Fibroblast of peridontal ligament (primary cell): ENCODE data around the gene LUC7L.

Source experiments
- DNase-seq: peaks from one replicate; pipeline ENCODE4 v3.0.0-alpha.2; 2010; ENCODE audit errors: extremely low read depth

LUC7L gene

DNA sequence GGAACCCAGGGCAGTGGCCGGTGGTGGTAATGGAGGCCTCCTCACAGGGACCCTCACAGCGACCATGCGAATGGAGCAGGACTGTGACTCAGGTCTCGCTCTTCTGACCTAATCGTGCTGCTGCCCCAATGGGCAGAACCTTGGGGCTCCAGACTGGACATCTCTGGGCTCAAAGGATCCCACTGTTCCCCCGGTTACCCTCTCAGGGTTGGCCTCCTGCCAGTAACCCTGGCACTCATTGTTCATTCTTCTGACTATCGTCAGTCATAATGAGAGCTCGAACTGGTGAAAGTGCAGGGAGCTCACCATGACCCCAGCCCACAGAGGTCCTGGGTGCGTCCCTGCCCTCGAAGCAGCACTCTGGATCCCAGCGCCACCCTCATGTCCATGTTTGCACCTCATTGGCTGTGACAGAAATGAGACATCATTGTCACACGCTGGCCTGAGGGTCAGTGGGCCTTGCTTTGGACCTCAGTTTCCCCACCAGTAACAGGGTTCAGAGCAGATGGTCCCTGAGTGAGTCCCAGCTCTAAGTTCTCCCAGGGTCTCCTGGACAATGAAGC lies 86.8 kb downstream of the LUC7L start:
- DNase-seq, result no peak

DNA sequence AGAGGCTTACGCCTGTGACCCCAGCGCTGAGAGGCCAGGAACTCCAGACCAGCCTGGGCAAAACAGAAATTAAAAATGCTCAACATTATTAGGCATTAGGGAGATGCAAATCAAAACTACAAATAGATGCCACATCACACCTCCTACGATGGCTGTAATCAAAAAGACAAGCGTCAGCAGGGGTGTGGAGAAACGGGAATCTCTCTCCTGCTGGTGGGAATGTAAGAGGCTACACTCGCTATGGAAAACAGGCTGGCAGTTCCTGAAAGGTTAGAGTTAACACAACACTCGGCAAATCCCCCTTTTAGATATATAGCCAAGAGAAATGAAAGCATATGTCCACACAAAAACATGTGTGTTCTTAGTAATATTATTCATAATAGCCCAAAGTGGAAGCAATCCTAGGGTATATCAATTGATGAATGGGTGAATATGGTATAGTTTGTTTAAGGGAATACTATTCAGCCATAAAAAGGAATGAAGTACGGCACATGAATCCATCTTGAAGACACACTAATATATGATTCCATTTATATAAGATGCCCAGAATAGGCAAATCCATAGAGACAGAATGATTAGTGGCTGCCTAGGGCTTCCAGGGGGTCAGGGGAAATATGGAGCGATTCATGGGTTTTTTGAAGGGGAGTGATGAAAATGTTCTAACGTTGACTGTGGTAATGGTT lies 88.9 kb downstream of the LUC7L start:
- DNase-seq, result no peak
